GM19395 (cell line): ENCODE data around the gene NCLN.

Experiments
- ATAC-seq: cut with Tn5 transposase; IDR thresholded peaks from one replicate; pipeline ENCODE4 v1.9.1; 2021; ENCODE audit warnings: mild to moderate bottlenecking, moderate library complexity; ENCODE audit not compliant: unreplicated experiment

NCLN gene

GRCh38 chr19:3252650-3253049 is 66.9 kb downstream of the NCLN start:
- ATAC-seq: no peak

- ATAC-seq: no peak
Observed at GRCh38 chr19:3253270-3253669, 67.5 kb downstream of the NCLN start.

- no peak for ATAC-seq
Observed at GRCh38 chr19:3254520-3254919, 68.8 kb downstream of the NCLN start.

- ATAC-seq: no peak
Observed at GRCh38 chr19:3257071-3257470, 71.3 kb downstream of the NCLN start.
